ENCODE results near the gene WFDC1.

DNA sequence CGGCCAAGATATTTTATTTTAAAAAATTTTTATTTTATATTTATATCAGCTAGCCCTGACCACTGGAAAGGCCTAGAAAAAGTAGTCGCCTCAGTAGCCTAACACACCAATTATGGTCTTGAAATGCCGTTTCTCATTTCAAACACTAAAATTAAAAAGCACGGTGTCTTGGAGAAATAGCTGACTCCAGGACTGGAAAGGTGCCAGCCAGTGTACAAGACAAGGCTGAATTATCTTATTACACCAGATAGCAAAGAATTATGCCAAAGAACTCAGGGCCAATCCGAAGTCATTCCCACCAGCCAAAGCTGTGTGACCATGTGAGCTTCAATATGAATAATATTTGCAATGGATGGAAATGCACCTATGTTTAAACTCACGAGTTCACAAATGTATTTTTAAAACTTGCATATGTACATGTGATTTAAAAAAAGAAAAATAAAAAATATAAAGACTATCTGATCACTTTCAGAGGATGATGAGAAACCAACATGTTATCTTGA, 53.8 kb downstream of the WFDC1 start:
- TF ChIP-seq, protein P1, sequence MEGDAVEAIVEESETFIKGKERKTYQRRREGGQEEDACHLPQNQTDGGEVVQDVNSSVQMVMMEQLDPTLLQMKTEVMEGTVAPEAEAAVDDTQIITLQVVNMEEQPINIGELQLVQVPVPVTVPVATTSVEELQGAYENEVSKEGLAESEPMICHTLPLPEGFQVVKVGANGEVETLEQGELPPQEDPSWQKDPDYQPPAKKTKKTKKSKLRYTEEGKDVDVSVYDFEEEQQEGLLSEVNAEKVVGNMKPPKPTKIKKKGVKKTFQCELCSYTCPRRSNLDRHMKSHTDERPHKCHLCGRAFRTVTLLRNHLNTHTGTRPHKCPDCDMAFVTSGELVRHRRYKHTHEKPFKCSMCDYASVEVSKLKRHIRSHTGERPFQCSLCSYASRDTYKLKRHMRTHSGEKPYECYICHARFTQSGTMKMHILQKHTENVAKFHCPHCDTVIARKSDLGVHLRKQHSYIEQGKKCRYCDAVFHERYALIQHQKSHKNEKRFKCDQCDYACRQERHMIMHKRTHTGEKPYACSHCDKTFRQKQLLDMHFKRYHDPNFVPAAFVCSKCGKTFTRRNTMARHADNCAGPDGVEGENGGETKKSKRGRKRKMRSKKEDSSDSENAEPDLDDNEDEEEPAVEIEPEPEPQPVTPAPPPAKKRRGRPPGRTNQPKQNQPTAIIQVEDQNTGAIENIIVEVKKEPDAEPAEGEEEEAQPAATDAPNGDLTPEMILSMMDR (conservative IDR thresholded peaks at IDR 0.05; ENCODE audit: low read length): no peak
- no peak for TF ChIP-seq EZH2phosphoT487 (IDR thresholded peaks at IDR 0.05; ENCODE audit: borderline replicate concordance)
